NCI-H2171 (cell line): Measurements from ENCODE around the gene LPCAT4.
"Not testable (repeated sequence)": the region's sequence is repeated elsewhere in the genome, so short reads cannot be mapped to it uniquely, and the experiment has no call there.

Source experiments
- DNase-seq: peaks from one replicate; lab custom pipeline; 2025; lab: John Stamatoyannopoulos, UW

Gene LPCAT4

DNA sequence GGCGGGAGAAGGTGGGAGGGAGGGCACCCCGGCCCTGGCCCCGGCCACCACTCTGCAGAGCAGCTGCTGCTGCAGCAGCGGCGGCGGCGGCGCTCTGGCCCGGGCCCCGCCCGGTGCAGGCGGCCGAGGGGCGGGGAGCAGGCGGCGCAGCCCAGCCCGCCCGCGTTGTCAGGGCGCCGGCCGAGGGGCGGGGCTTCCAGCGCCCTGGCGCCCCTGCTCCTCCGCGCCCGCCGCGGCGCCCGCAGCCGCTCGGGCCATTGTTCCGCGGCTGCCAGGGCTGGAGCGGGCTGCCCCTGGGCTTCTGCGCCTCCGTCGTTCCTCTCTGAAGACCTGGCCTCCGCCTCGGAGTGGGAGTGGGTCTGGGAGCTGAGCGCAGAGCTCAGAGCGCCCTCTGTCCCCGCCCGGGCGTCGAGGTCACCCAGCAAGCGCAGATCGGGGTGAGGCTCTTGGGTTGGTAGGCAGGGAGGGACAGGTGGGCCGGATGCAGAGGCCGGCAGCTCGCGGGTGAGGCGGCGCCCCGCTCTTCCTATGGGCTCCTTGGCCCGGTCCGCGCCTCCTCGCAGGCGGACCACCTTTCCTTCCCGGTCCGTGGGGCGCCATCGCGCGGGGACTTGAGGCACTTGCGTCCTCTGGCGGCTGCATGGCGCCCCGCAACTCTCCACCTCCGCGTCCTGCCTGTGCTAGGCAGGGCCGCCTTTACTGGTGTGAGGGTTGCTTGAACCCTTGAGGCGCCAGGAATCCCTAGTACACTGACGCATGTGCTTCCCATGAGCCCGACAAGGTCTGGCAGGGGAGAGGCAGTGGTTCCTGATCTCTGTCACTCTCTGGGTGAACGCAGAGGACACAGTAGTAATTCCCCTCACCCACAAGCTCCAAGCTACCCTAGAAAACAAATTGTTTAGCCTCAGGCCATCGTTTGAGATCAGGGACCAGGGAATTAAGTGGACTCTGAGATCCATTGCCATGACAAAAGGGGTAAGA, at the start of gene LPCAT4:
Gene LPCAT4, minus strand, starts transcription at position 96 of the 981 bp plus-strand sequence. CDS start 96 bp downstream, outside the sequence.
- peak; percentile 90 for DNase-seq

GRCh38 chr15:34409511-34409910, 42.5 kb upstream of the LPCAT4 start:
- not testable (repeated sequence) for DNase-seq

DNA sequence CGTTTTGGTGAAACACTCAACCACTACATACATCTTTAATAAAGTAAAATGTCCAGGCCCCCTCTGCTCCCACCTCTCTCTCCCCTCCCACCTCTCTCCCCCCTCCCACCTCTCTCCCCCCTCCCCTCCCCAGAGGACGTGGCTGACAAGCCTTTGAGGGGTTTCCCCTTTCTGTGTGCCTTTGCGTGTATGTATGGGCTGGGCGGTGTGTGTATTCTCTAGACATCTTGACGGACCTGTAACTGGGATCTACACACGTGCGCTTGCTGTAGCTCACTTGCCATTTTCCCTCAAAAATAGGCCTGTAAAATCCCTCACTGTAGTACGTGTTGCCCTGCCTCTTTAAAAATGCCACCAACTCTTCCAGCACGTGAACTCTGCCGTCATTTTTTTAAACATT, 42.0 kb upstream of the LPCAT4 start:
- not testable (repeated sequence) for DNase-seq

DNA sequence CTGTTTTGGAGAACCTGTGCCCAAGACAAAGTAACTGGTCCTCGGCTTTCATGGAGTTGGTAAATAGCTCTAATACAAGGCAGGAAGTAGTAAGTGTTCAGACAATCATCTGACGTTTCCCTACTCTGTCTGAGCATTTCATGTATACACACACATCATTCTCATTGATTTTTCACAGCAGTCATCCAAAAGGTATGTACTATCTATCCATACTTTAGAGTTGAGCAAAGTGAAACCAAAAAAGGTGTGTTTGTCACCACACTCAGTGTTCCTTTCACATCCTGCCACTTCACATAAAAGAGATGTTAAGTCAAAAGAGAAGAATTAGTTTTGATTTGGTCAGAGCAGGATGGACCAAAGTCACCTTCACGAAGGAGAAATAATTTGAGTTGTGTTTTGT, 36.9 kb upstream of the LPCAT4 start:
- DNase-seq, result not testable (repeated sequence)

DNA sequence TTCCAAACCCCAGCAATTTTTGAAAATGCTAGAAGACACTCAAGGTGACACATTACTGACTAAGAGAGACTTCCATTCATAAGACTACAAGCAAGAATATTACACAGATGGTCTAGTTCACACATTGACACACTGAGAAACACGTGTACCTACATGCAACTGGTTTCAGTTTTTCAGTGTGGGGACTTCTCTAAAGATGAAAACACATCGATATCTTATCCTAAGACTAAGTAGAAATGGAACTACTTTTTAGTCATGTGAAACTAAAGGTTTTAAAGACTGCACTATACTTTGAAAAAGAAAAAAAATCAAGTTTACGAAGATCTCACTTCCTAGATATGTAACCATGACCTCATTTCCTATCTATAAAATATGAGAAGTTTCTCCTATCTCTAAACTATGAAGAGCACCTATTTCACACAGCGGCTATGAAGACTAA, 36.2 kb upstream of the LPCAT4 start:
- not testable (repeated sequence) for DNase-seq

- DNase-seq, result not testable (repeated sequence)
Measured at GRCh38 chr15:34397637-34398259, 30.8 kb upstream of the LPCAT4 start.

GRCh38 chr15:34392981-34393380, 26.0 kb upstream of the LPCAT4 start:
- DNase-seq, result not testable (repeated sequence)

GRCh38 chr15:34389594-34390086, 22.6 kb upstream of the LPCAT4 start:
- not testable (repeated sequence) for DNase-seq

DNA sequence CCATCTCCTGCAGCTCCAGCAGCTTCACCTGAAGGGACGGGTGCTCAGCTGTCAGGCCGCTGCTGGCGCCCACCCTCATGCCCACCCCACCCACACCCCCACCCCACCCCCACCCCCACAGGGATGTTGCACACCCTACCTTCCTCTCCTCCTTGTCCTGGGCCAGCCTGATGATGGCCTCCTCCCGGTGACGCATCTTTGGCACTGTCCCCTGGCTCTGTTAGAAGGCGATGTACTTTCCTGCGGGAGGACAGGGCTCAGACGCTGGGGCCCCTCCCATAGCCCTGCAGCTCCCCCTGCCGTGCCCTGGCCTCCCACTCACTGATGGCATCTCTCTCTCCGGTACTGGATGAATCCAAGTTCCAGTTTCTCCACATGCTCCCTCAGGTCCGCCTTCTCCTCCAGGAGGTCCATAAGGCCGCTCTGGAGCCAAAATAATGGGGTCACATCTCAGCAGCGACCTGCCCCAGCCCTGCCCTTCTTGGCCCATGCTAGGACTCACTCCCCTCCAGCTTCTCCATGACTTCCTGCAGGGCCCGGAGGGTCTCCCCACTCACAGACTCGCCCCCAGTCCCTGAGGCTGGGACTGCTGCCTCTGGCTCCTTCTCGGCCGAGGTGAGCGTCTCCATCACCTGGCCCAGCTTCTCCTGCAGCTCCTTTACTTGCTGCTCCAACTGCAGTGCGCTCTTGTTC, 15.0 kb upstream of the LPCAT4 start:
- not testable (repeated sequence) for DNase-seq

- not testable (repeated sequence) for DNase-seq
Measured at GRCh38 chr15:34380491-34380890, 13.5 kb upstream of the LPCAT4 start.

GRCh38 chr15:34376856-34377255, 9.9 kb upstream of the LPCAT4 start:
- no peak for DNase-seq

DNA sequence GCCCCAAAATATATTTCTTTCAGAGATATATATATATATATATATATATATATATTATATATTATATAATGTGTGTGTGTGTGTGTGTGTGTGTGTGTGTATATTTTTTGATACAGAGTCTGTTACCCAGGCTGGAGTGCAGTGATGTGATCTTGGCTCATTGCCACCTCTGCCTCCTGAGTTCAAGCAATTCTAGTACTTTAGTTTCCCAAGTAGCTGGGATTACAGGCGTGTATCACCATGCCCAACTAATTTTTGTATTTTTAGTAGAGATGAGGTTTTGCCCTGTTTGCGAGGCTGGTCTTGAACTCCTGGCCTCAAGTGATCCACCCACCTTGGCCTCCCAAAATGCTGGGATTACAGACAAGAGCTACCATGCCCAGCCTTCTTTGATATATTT, 8.5 kb upstream of the LPCAT4 start:
- not testable (repeated sequence) for DNase-seq

- DNase-seq, result no peak
Measured at GRCh38 chr15:34374816-34375215, 7.8 kb upstream of the LPCAT4 start.

DNA sequence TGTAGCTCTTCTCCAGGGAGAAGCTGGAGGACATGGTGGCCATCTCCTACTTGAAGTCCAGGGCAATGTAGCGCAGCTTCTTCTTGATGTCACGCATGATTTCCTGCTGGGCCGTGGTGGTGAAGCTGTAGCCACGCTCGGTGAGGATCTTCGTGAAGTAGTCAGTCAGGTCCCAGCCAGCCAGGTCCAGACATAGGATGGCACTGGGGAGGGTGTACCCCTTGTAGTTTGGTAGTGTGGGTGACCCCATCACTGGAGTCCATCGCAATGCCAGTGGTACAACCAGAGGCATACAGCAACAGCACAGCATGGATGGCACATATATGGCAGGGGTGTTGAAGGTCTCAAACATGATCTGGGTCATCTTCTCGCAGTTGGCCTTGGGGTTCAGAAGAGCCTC, 7.0 kb upstream of the LPCAT4 start:
- DNase-seq, result no peak

- DNase-seq, result no peak
Measured at GRCh38 chr15:34370643-34371042, 3.6 kb upstream of the LPCAT4 start.

- no peak for DNase-seq
Measured at GRCh38 chr15:34370129-34370528, 3.1 kb upstream of the LPCAT4 start.

- peak; percentile 24 for DNase-seq
Measured at GRCh38 chr15:34366271-34367065, 528 bp downstream of the LPCAT4 start.

- no peak for DNase-seq
Measured at GRCh38 chr15:34365836-34366235, 1.2 kb downstream of the LPCAT4 start.

DNA sequence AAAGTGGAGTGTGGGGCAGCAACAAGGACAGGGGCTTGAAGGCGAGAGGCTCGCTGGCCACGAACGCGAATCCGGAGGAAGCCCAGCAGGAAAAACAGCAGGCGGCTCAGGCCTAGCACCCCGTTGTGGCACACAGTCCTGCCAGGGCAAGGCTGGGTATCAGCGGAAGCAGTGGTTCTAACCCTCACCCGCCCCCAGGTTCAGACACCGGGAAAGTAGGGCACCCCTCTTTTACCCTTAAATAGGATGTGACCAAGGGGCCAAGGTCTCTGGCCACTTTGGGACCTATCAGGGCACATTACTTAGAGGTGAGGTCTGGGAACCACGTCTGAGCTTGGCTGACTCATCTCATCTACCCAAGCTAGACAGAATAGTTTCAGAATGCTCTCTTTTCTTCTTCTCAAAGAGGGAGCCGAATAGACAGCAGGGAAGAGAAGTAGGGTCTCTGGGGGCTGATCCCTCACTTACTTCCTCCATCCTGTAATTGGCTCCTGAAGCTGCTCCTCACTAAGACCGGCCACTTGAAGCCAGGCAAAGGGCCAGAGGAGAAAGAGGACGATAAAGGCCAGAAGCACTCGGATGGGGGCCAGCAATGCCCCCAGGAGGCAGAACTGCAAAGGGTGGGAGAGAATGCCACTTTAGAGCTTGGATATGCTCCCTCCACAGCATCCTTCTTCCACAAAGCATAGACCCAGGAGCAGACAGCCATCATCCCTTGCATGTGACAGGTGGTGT, 1.7 kb downstream of the LPCAT4 start:
- no peak for DNase-seq

- DNase-seq, result no peak
Measured at GRCh38 chr15:34364041-34364440, 3.0 kb downstream of the LPCAT4 start.
